Measurements from ENCODE around the gene NPRL2. TPM values are rescaled to one million over a fixed set of nuclear protein-coding genes. Genes with fewer than 3 reads are reported as not detected.

NPRL2 gene
- total and polyA plus RNA-seq, 2 of the 13 experiments (the other 11 are each of a cell fraction or from before 2014, with no cell fraction given) = 30.6 to 51.4 TPM

DNA sequence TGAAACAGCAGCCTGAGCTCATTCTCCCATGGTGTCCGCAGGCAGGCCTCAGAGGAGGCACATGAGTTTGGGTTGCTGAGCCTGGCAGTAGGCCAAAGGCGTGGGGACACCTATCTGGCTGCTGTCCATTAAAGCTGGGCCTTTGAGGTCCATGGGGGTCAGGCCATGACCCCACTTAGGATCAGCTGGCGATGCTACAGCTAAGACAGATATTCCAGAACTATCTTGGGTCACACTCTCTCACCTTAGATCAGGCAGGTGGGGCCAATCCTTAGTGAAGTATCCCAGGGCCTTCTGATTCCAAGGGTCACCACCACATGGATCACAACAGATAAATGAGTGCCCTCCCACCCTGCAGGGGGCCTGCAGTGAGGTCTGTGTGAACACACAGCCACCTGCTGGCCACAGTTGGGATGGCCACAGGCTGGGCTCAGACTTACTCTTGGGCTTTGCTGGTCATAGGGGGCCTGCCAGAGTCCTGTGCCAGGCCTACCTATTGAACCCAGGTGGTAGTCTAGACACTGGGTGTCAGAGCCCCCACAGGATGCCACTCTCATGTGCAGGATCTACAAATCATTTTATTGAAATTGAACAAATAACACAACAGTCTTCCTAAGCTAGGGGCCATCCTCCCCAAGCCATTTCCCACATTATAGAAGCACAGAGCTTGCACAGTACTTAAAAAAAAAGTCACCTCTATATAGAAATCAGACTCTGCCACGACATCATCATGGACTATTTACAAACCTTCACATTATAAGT lies 26.0 kb downstream of the NPRL2 start (continued):
- TF ChIP-seq, protein P1, sequence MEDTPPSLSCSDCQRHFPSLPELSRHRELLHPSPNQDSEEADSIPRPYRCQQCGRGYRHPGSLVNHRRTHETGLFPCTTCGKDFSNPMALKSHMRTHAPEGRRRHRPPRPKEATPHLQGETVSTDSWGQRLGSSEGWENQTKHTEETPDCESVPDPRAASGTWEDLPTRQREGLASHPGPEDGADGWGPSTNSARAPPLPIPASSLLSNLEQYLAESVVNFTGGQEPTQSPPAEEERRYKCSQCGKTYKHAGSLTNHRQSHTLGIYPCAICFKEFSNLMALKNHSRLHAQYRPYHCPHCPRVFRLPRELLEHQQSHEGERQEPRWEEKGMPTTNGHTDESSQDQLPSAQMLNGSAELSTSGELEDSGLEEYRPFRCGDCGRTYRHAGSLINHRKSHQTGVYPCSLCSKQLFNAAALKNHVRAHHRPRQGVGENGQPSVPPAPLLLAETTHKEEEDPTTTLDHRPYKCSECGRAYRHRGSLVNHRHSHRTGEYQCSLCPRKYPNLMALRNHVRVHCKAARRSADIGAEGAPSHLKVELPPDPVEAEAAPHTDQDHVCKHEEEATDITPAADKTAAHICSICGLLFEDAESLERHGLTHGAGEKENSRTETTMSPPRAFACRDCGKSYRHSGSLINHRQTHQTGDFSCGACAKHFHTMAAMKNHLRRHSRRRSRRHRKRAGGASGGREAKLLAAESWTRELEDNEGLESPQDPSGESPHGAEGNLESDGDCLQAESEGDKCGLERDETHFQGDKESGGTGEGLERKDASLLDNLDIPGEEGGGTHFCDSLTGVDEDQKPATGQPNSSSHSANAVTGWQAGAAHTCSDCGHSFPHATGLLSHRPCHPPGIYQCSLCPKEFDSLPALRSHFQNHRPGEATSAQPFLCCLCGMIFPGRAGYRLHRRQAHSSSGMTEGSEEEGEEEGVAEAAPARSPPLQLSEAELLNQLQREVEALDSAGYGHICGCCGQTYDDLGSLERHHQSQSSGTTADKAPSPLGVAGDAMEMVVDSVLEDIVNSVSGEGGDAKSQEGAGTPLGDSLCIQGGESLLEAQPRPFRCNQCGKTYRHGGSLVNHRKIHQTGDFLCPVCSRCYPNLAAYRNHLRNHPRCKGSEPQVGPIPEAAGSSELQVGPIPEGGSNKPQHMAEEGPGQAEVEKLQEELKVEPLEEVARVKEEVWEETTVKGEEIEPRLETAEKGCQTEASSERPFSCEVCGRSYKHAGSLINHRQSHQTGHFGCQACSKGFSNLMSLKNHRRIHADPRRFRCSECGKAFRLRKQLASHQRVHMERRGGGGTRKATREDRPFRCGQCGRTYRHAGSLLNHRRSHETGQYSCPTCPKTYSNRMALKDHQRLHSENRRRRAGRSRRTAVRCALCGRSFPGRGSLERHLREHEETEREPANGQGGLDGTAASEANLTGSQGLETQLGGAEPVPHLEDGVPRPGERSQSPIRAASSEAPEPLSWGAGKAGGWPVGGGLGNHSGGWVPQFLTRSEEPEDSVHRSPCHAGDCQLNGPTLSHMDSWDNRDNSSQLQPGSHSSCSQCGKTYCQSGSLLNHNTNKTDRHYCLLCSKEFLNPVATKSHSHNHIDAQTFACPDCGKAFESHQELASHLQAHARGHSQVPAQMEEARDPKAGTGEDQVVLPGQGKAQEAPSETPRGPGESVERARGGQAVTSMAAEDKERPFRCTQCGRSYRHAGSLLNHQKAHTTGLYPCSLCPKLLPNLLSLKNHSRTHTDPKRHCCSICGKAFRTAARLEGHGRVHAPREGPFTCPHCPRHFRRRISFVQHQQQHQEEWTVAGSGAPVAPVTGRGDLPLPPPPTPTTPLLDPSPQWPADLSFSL (CRISPR knock-in tag; IDR thresholded peaks at IDR 0.05) = no peak
- peak; percentile 57; the same call in 1 of the 2 replicates for TF ChIP-seq ESRRA (CRISPR knock-in tag; IDR thresholded peaks at IDR 0.05; ENCODE audit: low read depth)
- TF ChIP-seq, protein P2, sequence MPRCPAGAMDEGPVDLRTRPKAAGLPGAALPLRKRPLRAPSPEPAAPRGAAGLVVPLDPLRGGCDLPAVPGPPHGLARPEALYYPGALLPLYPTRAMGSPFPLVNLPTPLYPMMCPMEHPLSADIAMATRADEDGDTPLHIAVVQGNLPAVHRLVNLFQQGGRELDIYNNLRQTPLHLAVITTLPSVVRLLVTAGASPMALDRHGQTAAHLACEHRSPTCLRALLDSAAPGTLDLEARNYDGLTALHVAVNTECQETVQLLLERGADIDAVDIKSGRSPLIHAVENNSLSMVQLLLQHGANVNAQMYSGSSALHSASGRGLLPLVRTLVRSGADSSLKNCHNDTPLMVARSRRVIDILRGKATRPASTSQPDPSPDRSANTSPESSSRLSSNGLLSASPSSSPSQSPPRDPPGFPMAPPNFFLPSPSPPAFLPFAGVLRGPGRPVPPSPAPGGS (CRISPR knock-in tag; IDR thresholded peaks at IDR 0.05) = no peak
- TF ChIP-seq, protein P3, sequence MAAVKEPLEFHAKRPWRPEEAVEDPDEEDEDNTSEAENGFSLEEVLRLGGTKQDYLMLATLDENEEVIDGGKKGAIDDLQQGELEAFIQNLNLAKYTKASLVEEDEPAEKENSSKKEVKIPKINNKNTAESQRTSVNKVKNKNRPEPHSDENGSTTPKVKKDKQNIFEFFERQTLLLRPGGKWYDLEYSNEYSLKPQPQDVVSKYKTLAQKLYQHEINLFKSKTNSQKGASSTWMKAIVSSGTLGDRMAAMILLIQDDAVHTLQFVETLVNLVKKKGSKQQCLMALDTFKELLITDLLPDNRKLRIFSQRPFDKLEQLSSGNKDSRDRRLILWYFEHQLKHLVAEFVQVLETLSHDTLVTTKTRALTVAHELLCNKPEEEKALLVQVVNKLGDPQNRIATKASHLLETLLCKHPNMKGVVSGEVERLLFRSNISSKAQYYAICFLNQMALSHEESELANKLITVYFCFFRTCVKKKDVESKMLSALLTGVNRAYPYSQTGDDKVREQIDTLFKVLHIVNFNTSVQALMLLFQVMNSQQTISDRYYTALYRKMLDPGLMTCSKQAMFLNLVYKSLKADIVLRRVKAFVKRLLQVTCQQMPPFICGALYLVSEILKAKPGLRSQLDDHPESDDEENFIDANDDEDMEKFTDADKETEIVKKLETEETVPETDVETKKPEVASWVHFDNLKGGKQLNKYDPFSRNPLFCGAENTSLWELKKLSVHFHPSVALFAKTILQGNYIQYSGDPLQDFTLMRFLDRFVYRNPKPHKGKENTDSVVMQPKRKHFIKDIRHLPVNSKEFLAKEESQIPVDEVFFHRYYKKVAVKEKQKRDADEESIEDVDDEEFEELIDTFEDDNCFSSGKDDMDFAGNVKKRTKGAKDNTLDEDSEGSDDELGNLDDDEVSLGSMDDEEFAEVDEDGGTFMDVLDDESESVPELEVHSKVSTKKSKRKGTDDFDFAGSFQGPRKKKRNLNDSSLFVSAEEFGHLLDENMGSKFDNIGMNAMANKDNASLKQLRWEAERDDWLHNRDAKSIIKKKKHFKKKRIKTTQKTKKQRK (IDR thresholded peaks at IDR 0.05; ENCODE audit: low read length) = no peak
- TF ChIP-seq SMYD3 (CRISPR knock-in tag; IDR thresholded peaks at IDR 0.05) = no peak
- no peak for TF ChIP-seq NFATC3 (CRISPR knock-in tag; IDR thresholded peaks at IDR 0.05)
- peak; percentile 71; the same call in 1 of the 2 replicates for TF ChIP-seq ZNF350 (CRISPR knock-in tag; IDR thresholded peaks at IDR 0.05; ENCODE audit: borderline replicate concordance, low read depth)
- no peak for TF ChIP-seq MAFF (IDR thresholded peaks at IDR 0.05; ENCODE audit: low read depth, low read length)
- TF ChIP-seq, protein P4, sequence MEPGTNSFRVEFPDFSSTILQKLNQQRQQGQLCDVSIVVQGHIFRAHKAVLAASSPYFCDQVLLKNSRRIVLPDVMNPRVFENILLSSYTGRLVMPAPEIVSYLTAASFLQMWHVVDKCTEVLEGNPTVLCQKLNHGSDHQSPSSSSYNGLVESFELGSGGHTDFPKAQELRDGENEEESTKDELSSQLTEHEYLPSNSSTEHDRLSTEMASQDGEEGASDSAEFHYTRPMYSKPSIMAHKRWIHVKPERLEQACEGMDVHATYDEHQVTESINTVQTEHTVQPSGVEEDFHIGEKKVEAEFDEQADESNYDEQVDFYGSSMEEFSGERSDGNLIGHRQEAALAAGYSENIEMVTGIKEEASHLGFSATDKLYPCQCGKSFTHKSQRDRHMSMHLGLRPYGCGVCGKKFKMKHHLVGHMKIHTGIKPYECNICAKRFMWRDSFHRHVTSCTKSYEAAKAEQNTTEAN (CRISPR knock-in tag; conservative IDR thresholded peaks at IDR 0.05) = no peak
- TF ChIP-seq, protein P5, sequence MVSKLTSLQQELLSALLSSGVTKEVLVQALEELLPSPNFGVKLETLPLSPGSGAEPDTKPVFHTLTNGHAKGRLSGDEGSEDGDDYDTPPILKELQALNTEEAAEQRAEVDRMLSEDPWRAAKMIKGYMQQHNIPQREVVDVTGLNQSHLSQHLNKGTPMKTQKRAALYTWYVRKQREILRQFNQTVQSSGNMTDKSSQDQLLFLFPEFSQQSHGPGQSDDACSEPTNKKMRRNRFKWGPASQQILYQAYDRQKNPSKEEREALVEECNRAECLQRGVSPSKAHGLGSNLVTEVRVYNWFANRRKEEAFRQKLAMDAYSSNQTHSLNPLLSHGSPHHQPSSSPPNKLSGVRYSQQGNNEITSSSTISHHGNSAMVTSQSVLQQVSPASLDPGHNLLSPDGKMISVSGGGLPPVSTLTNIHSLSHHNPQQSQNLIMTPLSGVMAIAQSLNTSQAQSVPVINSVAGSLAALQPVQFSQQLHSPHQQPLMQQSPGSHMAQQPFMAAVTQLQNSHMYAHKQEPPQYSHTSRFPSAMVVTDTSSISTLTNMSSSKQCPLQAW (CRISPR knock-in tag; IDR thresholded peaks at IDR 0.05) = no peak

Measured in HepG2 (cell line).